ENCODE data around the gene CELF6.
"Not testable (repeated sequence)": the region's sequence is repeated elsewhere in the genome, so short reads cannot be mapped to it uniquely, and the experiment has no call there.

The CELF6 gene

GRCh38 chr15:72315706-72316370 is 4.1 kb downstream of the CELF6 start:
- no peak for DNase-seq (ENCODE audit: low read depth)

GRCh38 chr15:72313881-72314280 is 6.1 kb downstream of the CELF6 start:
- DNase-seq (ENCODE audit: low read depth), result no peak

DNA sequence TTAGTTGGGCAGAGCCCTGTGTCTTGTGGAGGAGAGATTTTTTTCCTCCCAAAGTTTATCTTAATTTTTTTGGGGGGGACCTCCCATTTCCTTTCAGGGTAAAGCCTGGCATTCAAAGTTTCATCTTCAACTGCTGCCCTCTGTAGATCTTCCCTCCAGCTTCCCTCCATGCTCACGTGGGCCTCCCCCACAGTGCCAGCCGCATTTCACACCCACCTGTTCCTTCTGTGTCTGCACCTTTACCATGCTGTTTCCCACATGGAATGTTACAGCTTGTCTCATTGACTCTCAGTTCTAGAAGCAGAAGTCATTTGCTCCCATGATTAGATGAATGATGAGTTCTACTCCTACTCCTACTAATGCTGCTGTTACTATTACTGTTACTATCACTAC is 6.5 kb downstream of the CELF6 start:
- DNase-seq (ENCODE audit: low read depth), result no peak

DNA sequence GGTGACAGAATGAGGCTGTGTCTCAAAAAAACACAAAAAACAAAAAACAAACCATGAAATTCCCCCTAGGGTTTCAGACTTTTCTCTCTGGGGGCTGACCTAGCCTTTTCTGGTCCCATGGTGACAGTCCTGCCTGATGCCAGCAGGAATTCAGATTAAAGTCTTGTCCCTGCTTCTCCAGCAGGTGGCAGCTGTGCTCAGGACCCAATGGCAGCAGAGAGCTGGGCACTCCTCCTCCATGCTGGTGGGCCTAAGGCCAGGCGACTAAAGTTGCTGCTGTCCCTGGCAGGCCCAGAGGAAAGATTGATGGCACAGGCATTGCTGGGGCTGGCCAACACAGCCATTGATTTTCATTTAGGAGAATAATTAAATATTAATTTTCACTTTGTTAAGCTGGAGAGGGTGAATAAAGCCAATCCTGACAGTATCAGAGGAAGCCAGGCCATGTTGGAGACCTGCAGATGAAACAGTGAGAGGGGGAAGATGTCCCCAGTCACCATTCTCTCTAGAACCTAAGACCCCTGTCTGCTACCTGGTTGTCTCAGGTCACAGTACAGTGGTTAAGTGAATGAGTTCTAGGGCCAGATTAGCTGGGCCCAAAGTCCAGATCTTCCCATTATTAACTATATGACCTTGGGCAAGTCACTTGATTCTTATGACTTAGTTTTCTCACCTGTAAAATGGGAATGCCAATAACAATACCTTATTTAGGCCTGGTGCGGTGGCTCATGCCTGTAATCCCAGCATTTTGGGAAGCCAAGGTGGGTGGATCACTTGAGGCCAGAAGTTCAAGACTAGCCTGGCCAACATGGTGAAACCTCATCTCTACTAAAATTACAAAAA is 7.1 kb downstream of the CELF6 start:
- peak; percentile 78 for DNase-seq (ENCODE audit: low read depth)

DNA sequence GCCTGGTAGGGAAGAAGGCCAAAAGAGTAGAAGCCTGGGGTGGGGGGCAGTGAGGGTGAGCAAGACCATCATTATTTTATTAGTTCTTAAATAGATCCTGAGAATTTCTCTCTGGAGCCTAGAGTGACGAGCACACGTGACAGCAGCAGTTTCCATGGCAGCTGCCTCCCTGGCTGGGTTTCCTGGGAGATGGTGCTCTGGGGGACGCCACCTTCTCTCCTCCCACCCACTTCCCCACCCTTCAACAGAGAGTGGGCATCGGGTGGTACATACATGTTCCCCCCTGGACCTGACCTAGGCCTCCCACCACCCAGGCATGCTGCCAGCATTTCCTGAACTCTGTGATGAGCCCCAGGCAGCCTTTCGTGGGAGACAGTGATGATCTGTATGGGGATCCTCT is 12.9 kb downstream of the CELF6 start:
- no peak for DNase-seq (ENCODE audit: low read depth)

DNA sequence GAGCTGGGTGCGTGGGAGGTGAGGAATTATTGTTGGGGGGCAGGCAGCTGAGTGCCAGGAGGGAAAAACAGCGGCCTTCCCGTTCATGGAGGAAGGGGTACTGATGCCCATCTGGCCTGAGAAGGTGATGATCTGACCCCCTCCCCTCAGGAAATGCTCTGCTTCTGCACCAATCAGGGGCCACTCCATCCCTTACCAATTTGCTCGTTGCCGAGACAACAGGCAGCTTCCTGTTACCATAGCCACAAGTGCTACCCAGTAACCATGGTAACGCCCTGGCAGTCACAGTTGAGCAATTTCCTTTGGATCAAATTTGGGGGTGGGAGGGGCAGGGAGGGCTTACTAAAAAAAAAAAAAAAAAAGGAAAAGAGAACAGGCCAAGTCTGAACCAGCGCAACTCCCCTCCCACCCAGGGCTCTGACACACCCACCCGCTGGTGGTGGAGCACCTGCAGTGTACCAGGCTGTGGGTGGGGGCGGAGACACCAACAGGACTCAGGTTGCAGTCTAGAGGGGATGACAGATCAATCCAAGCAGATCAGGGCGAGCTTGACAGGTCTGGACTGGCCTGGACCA is 13.7 kb downstream of the CELF6 start:
- peak; percentile 47 for DNase-seq (ENCODE audit: low read depth)

DNA sequence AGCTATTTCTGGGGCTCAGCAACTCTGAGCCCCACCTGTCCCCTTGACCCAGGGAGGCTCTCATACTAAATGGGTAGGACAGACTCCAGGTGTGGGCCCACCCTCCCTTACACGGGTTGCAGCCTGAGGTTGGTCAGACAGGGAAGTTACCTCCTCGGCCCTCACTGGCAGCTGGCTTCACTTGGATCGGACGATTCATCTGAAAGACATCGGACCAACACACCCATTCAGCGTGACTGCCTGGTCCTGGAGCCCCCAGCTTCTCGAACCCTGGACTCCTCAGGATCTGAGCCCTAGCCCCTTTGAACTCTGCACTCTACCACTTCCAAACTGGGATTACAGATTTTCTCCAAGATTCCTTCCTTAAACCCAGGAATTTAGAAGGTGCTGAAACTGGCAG is 15.4 kb downstream of the CELF6 start:
- no peak for DNase-seq (ENCODE audit: low read depth)

GRCh38 chr15:72302955-72303354 is 17.0 kb downstream of the CELF6 start:
- DNase-seq (ENCODE audit: low read depth), result no peak

DNA sequence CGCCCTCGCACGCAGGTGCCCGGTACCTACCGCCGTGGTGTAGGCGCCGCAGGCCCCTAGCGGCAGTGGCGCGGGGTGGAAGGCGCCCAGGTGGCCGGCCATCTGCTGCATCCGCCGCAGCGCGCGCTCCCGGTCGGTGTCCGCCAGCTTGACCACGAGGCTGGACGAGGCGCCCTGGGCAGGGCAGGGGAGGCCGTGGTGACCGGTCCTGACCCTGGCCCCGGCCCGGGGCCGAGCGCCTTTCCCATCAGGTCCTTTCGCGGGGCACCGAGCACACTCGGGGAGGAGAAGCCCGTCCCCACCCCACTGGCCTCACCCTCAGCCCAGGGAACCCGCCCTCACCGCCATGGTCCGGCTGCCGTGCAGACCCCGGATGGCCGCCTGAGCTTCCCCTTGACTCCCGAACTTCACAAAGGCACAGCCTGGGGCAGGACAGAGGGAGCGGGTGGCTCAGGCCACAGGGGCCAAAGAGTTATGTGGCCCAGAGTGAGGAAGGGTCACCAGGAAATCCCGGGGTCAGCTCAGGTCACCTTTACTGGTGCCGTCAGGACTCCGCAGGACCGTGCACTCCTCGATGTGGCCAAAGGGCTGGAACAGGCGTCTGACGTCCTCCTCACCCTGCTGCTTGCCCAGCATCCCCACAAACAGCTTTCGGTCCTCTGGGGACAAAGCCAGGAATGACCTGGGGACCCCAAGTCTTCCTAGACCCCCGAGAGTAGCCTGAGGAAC is 30.2 kb downstream of the CELF6 start:
- DNase-seq (ENCODE audit: low read depth), result no peak

GRCh38 chr15:72288796-72289596 is 31.0 kb downstream of the CELF6 start:
- no peak for DNase-seq (ENCODE audit: low read depth)

DNA sequence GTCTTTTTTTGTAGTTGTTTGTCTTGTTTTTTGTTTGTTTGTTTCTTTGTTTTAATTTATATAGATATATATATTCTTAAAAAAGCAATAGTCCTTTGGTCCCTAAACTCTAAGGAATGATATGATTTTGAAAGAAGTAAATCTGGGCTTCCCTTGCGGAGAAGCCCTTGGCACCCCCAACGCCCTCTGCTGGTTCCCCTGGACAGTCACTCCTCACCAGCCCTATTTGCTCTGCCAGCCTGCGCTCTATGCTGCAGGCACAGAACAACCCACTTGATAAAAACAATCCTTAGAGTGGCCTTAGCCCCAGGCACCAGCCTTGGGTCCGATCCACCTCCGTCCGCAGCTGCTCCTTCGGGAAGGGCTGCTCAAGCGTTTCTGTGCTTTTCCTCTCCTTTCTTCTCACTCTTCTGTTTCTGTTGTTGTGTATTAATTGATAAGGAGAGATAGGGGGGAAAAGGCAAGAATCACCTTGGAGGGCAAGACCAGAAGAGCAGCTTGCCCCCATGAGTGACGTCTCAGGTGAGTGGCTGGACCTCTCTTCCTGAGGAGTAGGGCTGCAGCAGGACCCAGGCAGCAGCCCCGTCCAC is 33.9 kb downstream of the CELF6 start:
- peak; percentile 32 for DNase-seq (ENCODE audit: low read depth)

GRCh38 chr15:72285402-72285801 is 34.6 kb downstream of the CELF6 start:
- DNase-seq (ENCODE audit: low read depth), result no peak

- DNase-seq (ENCODE audit: low read depth), result peak; percentile 58
These were observed 35.2 kb downstream of the CELF6 start for GRCh38 chr15:72284781-72285180.

DNA sequence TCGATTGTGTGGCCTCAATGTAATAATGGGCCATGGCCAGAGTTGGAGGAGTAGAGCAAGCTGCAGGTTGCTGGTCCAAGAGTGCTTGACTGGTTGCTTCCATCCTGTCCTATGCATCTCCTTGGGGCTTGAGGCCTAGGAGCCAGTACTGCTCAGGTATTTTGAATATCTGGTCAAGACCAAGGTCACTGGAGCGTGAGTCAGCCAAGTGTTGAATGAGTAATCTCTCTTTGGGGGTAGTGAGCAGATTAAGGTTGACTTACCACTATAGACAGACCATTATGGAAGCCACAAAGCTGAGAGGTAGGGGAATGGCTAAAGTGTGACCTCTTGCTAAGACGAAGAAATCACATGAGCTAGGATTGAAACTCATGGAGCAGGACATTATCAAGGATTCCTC is 38.2 kb downstream of the CELF6 start:
- DNase-seq (ENCODE audit: low read depth), result peak; percentile 41

DNA sequence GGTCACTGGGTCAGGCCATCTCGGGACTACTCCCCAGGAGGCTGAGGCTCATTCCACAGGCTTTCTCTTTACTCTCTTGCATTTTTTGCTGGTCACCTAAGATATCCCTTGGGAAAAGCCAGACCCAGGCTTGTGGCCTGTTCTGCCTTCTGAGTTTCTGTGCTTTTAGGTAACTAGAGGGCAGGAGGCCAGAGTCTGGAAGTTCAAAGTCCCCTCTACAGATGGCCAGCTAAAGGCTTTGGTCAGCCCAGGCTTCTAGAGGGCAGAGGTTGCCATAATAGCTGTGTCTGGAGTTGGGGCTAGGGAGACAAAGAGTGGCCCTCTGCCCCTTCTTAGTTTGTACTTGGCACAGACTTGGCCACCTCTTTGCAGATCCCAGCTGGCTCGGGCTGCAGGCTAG is 39.2 kb downstream of the CELF6 start:
- no peak for DNase-seq (ENCODE audit: low read depth)

DNA sequence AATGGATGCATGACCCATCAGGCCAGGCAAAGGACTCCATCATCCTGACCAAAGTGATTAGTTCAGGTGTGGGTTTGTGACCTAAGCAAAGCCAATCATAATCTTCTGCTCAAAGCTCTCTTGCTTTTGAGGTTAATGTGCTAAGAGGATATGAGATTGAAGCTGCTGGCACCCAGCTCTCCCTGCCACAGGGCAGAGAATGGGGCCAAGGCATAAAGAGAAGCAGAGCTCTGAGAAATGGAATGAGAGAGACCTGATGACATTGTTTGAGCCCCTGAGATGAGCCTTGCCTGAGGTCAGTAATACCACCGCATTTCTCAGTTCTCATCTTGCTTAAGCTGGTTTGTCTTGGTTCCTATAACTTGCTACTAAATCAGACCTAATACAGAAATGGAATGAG is 41.2 kb downstream of the CELF6 start:
- DNase-seq (ENCODE audit: low read depth), result no peak

- DNase-seq (ENCODE audit: low read depth), result no peak
These were observed 43.6 kb downstream of the CELF6 start for GRCh38 chr15:72276326-72276700.

- DNase-seq (ENCODE audit: low read depth), result not testable (repeated sequence)
These were observed 44.2 kb downstream of the CELF6 start for GRCh38 chr15:72275635-72276325.

GRCh38 chr15:72272997-72273352 is 47.0 kb downstream of the CELF6 start:
- no peak for DNase-seq (ENCODE audit: low read depth)

- peak; percentile 95 for DNase-seq (ENCODE audit: low read depth)
These were observed 47.6 kb downstream of the CELF6 start, which contains the start of gene PARP6 for GRCh38 chr15:72272213-72272996. TSS of gene PARP6 (minus strand) at chr15:72272554. CDS start at chr15:72267477, 5,077 bp downstream.
